HepG2 (cell line): ENCODE data around the gene HSDL2. TPM values are rescaled to one million over a fixed set of nuclear protein-coding genes. Genes with fewer than 3 reads are reported as not detected.

ENCODE experiments used
- AHDC1 ChIP-seq: sonication (generic); formaldehyde crosslinking; IDR thresholded peaks from 2 replicates; pipeline ENCODE4 v1.5.1; 2020; ENCODE audit warnings: mild to moderate bottlenecking, missing genetic modification reagents, borderline replicate concordance
- ETS1 ChIP-seq: sonication (generic); formaldehyde crosslinking; IDR thresholded peaks from 2 replicates; pipeline ENCODE4 v1.4.0; 2020; ENCODE audit warnings: missing genetic modification reagents
- GLMP ChIP-seq: sonication (generic); formaldehyde crosslinking; IDR thresholded peaks from 2 replicates; pipeline ENCODE4 v1.9.0; 2021; ENCODE audit warnings: missing genetic modification reagents, mild to moderate bottlenecking, borderline replicate concordance
- MIXL1 ChIP-seq: IDR thresholded peaks from 2 replicates; pipeline ENCODE4 v1.6.1; 2016
- POLR2A ChIP-seq, 2 experiments: IDR thresholded peaks; 2 replicates each; pipeline ENCODE4 v1.6.1; 2011; ENCODE audit warnings: low read depth in 2 of 2, low read length in 2 of 2, mild to moderate bottlenecking in 1 of 2, moderate library complexity in 1 of 2; ENCODE audit not compliant: insufficient read depth in 1 of 2
- POLR2AphosphoS5 ChIP-seq: IDR thresholded peaks from 2 replicates; pipeline ENCODE4 v1.6.1; 2012; ENCODE audit warnings: low read depth, low read length
- REL ChIP-seq: sonication (generic); formaldehyde crosslinking; conservative IDR thresholded peaks from 2 replicates; pipeline ENCODE4 v1.8.0; 2022; ENCODE audit warnings: mild to moderate bottlenecking, missing genetic modification reagents, moderate library complexity
- ZBTB7B ChIP-seq: sonication (generic); formaldehyde crosslinking; IDR thresholded peaks from 2 replicates; pipeline ENCODE4 v1.4.0; 2020; ENCODE audit warnings: missing genetic modification reagents
- ZNF841 ChIP-seq: sonication (generic); formaldehyde crosslinking; IDR thresholded peaks from 2 replicates; pipeline ENCODE4 v1.8.1; 2023; ENCODE audit warnings: missing genetic modification reagents, borderline replicate concordance
- polyA plus RNA-seq, 8 experiments: library from polyadenylated mRNA; depleted of rRNA in 3 of 8; stranded (reverse) in 7 of 8; unstranded in 1 of 8; fragments of >200 nt; fragmentation: Illumina TruSeq in 4 of 8; extraction: Trizol in 4 of 8; gene quantifications; 2 replicates each; pipeline versions ENCODE4 v1.2.1 to v1.2.3, GENCODE V29; 2011 to 2016; ENCODE audit warnings: low read depth in 4 of 8, missing spikeins in 1 of 8, mixed read lengths in 1 of 8; ENCODE audit not compliant: insufficient read depth in 1 of 8
- total RNA-seq, 5 experiments: library from RNA; depleted of rRNA; stranded (reverse); fragments of >200 nt; fragmentation: Illumina TruSeq; extraction: Trizol; gene quantifications; 2 replicates each; pipeline ENCODE4 v1.2.3, GENCODE V29; 2016; ENCODE audit warnings: low read depth in 1 of 5
- TF ChIP-seq, protein P1 (sequence below): sonication (generic); formaldehyde crosslinking; IDR thresholded peaks from 2 replicates; pipeline ENCODE4 v1.4.0; 2020; ENCODE audit warnings: missing genetic modification reagents
- TF ChIP-seq, protein P2 (sequence below): sonication (generic); formaldehyde crosslinking; IDR thresholded peaks from 2 replicates; pipeline ENCODE4 v1.4.0; 2020; ENCODE audit warnings: missing genetic modification reagents, mild to moderate bottlenecking, borderline replicate concordance
- TF ChIP-seq, protein P3 (sequence below): sonication (generic); formaldehyde crosslinking; IDR thresholded peaks from 2 replicates; pipeline ENCODE4 v1.9.0; 2021; ENCODE audit warnings: missing genetic modification reagents, borderline replicate concordance

Gene HSDL2
- total and polyA plus RNA-seq, 2 of the 13 experiments (the other 11 are each of a cell fraction or from before 2014, with no cell fraction given), result 55.3 to 80.2 TPM

DNA sequence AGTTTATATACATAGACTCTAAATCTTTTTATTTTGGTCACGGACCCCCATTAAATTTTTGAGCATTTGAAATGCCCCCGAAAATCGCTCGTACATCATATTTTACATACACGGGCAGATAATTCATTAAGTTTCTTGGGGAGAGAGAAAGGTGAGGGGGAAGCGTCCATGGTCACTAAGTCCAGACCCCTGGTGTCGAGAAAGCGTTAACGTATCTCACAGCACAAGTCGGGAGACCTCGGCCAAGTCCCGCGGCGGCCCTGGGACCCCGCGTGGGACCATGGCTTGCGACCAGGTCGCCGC lies 47.3 kb upstream of the HSDL2 start (continued):
- TF ChIP-seq ZBTB7B (CRISPR knock-in tag) (peak; percentile 79; the same call in 1 of the 2 replicates), MIXL1 (CRISPR knock-in tag) (0 out of 2 replicates have a peak, but pooled peaks have one; percentile 25), POLR2AphosphoS5 (0 out of 2 replicates have a peak, but pooled peaks have one; percentile 18), GLMP (CRISPR knock-in tag) (no peak), ETS1 (CRISPR knock-in tag) (no peak), AHDC1 (CRISPR knock-in tag) (0 out of 2 replicates have a peak, but pooled peaks have one; percentile 15), POLR2A (IDR thresholded peaks at IDR 0.05; ENCODE audit: insufficient read depth in 1 of 2, low read depth in 2 of 2, low read length in 2 of 2) (peak in 1 of 2 experiments; percentile 33; a peak in 1 of 4 replicates), ZNF841 (CRISPR knock-in tag) (no peak), REL (CRISPR knock-in tag) (no peak)
- TF ChIP-seq, protein P1, sequence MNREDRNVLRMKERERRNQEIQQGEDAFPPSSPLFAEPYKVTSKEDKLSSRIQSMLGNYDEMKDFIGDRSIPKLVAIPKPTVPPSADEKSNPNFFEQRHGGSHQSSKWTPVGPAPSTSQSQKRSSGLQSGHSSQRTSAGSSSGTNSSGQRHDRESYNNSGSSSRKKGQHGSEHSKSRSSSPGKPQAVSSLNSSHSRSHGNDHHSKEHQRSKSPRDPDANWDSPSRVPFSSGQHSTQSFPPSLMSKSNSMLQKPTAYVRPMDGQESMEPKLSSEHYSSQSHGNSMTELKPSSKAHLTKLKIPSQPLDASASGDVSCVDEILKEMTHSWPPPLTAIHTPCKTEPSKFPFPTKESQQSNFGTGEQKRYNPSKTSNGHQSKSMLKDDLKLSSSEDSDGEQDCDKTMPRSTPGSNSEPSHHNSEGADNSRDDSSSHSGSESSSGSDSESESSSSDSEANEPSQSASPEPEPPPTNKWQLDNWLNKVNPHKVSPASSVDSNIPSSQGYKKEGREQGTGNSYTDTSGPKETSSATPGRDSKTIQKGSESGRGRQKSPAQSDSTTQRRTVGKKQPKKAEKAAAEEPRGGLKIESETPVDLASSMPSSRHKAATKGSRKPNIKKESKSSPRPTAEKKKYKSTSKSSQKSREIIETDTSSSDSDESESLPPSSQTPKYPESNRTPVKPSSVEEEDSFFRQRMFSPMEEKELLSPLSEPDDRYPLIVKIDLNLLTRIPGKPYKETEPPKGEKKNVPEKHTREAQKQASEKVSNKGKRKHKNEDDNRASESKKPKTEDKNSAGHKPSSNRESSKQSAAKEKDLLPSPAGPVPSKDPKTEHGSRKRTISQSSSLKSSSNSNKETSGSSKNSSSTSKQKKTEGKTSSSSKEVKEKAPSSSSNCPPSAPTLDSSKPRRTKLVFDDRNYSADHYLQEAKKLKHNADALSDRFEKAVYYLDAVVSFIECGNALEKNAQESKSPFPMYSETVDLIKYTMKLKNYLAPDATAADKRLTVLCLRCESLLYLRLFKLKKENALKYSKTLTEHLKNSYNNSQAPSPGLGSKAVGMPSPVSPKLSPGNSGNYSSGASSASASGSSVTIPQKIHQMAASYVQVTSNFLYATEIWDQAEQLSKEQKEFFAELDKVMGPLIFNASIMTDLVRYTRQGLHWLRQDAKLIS (CRISPR knock-in tag), result no peak
- TF ChIP-seq, protein P2, sequence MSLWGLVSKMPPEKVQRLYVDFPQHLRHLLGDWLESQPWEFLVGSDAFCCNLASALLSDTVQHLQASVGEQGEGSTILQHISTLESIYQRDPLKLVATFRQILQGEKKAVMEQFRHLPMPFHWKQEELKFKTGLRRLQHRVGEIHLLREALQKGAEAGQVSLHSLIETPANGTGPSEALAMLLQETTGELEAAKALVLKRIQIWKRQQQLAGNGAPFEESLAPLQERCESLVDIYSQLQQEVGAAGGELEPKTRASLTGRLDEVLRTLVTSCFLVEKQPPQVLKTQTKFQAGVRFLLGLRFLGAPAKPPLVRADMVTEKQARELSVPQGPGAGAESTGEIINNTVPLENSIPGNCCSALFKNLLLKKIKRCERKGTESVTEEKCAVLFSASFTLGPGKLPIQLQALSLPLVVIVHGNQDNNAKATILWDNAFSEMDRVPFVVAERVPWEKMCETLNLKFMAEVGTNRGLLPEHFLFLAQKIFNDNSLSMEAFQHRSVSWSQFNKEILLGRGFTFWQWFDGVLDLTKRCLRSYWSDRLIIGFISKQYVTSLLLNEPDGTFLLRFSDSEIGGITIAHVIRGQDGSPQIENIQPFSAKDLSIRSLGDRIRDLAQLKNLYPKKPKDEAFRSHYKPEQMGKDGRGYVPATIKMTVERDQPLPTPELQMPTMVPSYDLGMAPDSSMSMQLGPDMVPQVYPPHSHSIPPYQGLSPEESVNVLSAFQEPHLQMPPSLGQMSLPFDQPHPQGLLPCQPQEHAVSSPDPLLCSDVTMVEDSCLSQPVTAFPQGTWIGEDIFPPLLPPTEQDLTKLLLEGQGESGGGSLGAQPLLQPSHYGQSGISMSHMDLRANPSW (CRISPR knock-in tag), result no peak
- TF ChIP-seq, protein P3, sequence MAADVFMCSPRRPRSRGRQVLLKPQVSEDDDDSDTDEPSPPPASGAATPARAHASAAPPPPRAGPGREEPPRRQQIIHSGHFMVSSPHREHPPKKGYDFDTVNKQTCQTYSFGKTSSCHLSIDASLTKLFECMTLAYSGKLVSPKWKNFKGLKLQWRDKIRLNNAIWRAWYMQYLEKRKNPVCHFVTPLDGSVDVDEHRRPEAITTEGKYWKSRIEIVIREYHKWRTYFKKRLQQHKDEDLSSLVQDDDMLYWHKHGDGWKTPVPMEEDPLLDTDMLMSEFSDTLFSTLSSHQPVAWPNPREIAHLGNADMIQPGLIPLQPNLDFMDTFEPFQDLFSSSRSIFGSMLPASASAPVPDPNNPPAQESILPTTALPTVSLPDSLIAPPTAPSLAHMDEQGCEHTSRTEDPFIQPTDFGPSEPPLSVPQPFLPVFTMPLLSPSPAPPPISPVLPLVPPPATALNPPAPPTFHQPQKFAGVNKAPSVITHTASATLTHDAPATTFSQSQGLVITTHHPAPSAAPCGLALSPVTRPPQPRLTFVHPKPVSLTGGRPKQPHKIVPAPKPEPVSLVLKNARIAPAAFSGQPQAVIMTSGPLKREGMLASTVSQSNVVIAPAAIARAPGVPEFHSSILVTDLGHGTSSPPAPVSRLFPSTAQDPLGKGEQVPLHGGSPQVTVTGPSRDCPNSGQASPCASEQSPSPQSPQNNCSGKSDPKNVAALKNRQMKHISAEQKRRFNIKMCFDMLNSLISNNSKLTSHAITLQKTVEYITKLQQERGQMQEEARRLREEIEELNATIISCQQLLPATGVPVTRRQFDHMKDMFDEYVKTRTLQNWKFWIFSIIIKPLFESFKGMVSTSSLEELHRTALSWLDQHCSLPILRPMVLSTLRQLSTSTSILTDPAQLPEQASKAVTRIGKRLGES (CRISPR knock-in tag), result no peak
